ENCODE data around the gene BCORL1.

DNA sequence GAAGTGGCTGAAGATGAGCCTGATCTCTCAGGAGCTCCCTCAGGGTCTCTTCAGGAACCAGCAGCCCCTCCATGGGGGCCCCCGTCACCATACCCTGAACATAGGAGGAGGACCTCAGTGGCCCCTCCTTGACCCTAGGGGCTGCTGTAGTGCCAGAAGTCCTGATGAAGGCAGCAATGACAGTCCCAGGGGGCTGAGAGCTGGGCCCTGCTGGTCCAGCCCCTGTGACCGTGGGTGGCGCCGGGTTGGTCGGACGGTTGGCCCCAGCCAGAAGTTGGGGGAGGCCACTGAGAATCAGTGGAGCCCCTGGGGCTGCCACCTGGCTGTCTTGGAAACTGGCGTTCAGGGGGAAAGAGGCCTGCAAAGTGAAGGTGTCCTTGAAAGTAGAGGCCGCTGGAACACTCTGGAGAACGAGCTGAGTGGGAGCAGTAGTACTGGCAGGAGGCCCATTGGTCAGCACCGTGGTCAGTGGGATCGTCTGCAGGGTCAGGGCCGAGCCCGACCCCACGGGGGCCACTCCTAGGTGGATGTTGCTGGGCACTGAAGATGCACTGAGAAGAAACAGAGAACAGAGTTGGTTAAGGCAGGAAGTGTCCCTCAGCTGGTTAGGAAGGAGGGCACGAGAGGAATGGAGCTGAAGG lies 84.7 kb downstream of the BCORL1 start:
- TF ChIP-seq, protein P1, sequence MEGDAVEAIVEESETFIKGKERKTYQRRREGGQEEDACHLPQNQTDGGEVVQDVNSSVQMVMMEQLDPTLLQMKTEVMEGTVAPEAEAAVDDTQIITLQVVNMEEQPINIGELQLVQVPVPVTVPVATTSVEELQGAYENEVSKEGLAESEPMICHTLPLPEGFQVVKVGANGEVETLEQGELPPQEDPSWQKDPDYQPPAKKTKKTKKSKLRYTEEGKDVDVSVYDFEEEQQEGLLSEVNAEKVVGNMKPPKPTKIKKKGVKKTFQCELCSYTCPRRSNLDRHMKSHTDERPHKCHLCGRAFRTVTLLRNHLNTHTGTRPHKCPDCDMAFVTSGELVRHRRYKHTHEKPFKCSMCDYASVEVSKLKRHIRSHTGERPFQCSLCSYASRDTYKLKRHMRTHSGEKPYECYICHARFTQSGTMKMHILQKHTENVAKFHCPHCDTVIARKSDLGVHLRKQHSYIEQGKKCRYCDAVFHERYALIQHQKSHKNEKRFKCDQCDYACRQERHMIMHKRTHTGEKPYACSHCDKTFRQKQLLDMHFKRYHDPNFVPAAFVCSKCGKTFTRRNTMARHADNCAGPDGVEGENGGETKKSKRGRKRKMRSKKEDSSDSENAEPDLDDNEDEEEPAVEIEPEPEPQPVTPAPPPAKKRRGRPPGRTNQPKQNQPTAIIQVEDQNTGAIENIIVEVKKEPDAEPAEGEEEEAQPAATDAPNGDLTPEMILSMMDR (IDR thresholded peaks at IDR 0.05): no peak
- TF ChIP-seq POLR2A (IDR thresholded peaks at IDR 0.05): no peak
